Measurements from ENCODE around the gene EIF2S3B. TPM values are rescaled to one million over a fixed set of nuclear protein-coding genes. Genes with fewer than 3 reads are reported as not detected.

The EIF2S3B gene
- total and polyA plus RNA-seq, 12 donors, result 0.15 to 1.8 (median 0.26) TPM; not detected in 4

GRCh38 chr12:10498042-10498441, 7.6 kb upstream of the EIF2S3B start:
- no peak overlapping the region for H3K4me3 ChIP-seq
- no peak for TF ChIP-seq CTCF (IDR thresholded peaks at IDR 0.05)
- H3K9me3 ChIP-seq, result peaks cover 0 to 8% (median 0%) of the 10 kb centered on the region in 11 donors
- no peaks in the 10 kb centered on the region for H3K36me3 ChIP-seq
- H3K27me3 ChIP-seq, result peaks cover 0 to 28% (median 3%) of the 10 kb centered on the region in 7 donors
- no peak overlapping the region for H3K27ac ChIP-seq
- DNase-seq, result no peak
- H3K4me1 ChIP-seq, result no peaks in the 10 kb centered on the region
- WGBS, 2 donors, result 11 to 25% methylated on average over 1 of the region's 1 CpG
- intact Hi-C loops (cut with DNase I), result no loop called here
- no peak for ATAC-seq

- no peak for ATAC-seq
- H3K36me3 ChIP-seq, result no peaks in the 10 kb centered on the region
- 47 to 60% methylated on average over 3 of the region's 3 CpGs for WGBS, 2 donors
- peaks cover 0 to 28% (median 3%) of the 10 kb centered on the region in 7 donors for H3K27me3 ChIP-seq
- TF ChIP-seq CTCF (IDR thresholded peaks at IDR 0.05), result peak in 5 of 9 donors; percentile 13 to 37 (median 25)
- intact Hi-C loops (cut with DNase I), result loop anchor here in 1 of 10 donors (5.0 kb wide), 1 partner anchor 169 kb away; no protein-coding TSS in a partner anchor
- H3K9me3 ChIP-seq, result peaks cover 0 to 8% (median 0%) of the 10 kb centered on the region in 11 donors
- no peaks in the 10 kb centered on the region for H3K4me1 ChIP-seq
- no peak for DNase-seq
- no peak overlapping the region for H3K4me3 ChIP-seq
- H3K27ac ChIP-seq, result no peak overlapping the region
Measured at GRCh38 chr12:10501030-10501429, 4.7 kb upstream of the EIF2S3B start.

GRCh38 chr12:10503460-10503859, 2.2 kb upstream of the EIF2S3B start:
- DNase-seq, result no peak
- Histone ChIP-seq H3K36me3 (no peaks in the 10 kb centered on the region), H3K27me3 (peaks cover 0 to 17% (median 3%) of the 10 kb centered on the region in 7 donors), H3K4me3 (no peak overlapping the region), H3K27ac (no peak overlapping the region), H3K4me1 (no peaks in the 10 kb centered on the region), H3K9me3 (peaks cover 0 to 13% (median 0%) of the 10 kb centered on the region in 11 donors)
- intact Hi-C loops (cut with DNase I), result loop anchor here in 1 of 10 donors (5.0 kb wide), 1 partner anchor 171 kb away; no protein-coding TSS in a partner anchor
- WGBS, 2 donors, result 71 to 72% methylated on average over 1 of the region's 1 CpG
- ATAC-seq, result no peak
- no peak for TF ChIP-seq CTCF (IDR thresholded peaks at IDR 0.05)

DNA sequence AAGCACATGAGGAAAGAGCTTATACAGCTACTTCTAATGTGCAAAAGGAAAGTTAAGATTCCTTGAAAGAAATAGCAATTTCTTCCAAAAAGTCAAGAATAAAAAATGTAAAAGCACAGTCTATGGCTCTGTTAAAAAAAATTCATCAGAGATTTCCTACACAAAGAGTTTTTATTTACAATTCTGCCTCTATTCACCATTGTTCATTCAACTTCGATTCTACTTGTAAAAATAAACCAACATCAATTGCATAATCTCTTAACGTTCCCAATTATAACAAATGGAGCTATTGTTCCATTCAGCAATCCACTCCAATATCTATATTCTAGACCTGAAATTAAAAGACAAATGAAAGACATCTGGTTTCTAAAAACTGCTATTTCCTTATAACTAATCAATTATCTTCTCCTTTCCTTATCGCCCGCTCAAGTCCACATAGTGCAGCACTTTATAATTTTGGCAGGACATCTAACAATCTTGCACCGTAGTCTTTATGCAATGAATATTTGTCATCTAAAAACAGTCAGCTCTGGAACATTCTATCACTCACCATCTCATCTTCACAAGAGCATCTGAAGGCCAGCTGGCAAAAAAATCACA, 6.2 kb downstream of the EIF2S3B start:
- intact Hi-C loops (cut with DNase I), result no loop called here
- H3K4me3 ChIP-seq, result no peak overlapping the region
- H3K9me3 ChIP-seq, result peaks cover 0 to 7% (median 0%) of the 10 kb centered on the region in 11 donors
- TF ChIP-seq CTCF (IDR thresholded peaks at IDR 0.05), result no peak
- H3K27me3 ChIP-seq, result peaks cover 0 to 12% (median 0%) of the 10 kb centered on the region in 7 donors
- H3K36me3 ChIP-seq, result no peaks in the 10 kb centered on the region
- ATAC-seq (no peak), DNase-seq (no peak)
- WGBS, 2 donors, result 72 to 83% methylated on average over 5 of the region's 5 CpGs
- no peaks in the 10 kb centered on the region for H3K4me1 ChIP-seq
- H3K27ac ChIP-seq, result no peak overlapping the region
